GM12865 (cell line): Measurements from ENCODE around the gene AGA.

ENCODE experiments used
- DNase-seq: peaks from one replicate; pipeline ENCODE4 v3.0.0; 2010; ENCODE audit warnings: low read depth
- H3K4me3 ChIP-seq: 2 replicates; pipeline ENCODE4 v1.5.1; 2011; ENCODE audit warnings: mild to moderate bottlenecking, low read depth, low read length, control low read depth
- CTCF ChIP-seq: IDR thresholded peaks from 2 replicates; pipeline ENCODE4 v1.5.1; 2011; ENCODE audit warnings: low read length, control low read depth, low read depth, inconsistent platforms; ENCODE audit not compliant: insufficient read depth; ENCODE audit errors: missing control alignments

AGA gene

DNA sequence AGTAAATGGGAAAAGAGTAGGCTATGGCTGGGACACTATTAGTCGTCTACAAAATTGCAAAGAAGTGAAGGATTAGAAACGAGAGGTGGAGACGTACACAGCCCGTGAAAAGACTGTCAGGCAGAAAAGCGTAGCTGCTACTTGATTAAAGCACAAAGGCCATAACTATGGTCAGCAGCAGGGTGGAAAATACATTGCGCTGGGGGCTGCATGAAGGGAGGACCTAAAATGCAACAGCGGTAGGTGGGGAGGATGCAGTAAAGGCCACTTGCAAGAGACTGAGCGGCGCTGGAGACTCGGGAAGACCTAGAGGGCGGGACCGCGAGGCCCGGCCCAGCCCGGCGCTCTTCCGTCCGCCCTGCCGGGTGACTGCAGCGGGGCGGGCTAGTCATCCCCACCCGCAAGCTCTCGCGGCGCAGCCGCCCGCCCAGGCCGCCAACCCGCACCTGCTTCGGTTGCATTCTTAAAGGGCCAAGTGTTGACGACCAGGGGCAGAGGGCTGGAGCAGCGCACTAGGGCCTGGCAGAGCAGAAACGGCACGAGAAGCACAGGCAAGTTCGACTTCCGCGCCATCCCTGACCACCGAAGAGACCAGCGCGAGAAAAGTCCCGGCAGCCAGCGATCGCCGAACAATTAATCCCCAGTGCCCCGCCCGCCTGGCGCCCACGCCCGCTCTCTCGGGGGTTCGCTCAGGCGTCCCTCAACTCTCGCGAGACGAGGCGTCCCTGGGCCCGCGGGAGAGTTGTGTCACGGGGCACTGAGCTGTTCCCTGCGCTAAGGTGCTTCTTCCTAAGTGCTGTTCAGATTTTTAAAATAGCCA lies at the start of gene AGA:
TSS of gene AGA (minus strand) at position 635 of the 820 bp plus-strand sequence. CDS start at position 573, 62 bp downstream.
- no peak for TF ChIP-seq CTCF
- peak; percentile 98 for DNase-seq
- H3K4me3 ChIP-seq = peak within 1 kb of the TSS; percentile 98

DNA sequence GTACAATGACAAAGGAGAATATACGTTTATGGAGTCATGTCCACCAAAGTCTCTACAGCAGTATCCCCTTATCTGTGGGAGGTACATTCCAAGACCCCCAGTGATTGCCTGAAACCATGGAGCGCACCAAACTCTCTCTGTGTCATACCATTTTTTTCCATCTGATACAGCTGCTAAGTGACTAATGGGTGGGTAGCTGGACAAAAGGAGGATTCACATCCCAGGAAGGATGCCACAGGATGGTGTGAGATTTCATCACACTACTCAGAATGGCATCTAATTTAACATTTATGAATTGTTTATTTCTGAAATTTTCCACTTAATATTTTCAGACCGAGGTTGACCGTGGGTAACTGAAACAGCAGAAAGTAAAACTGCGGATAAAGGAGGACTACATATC lies 49.8 kb upstream of the AGA start:
- no peak for TF ChIP-seq CTCF
- no peak for DNase-seq
- H3K4me3 ChIP-seq = no peak overlapping the region

DNA sequence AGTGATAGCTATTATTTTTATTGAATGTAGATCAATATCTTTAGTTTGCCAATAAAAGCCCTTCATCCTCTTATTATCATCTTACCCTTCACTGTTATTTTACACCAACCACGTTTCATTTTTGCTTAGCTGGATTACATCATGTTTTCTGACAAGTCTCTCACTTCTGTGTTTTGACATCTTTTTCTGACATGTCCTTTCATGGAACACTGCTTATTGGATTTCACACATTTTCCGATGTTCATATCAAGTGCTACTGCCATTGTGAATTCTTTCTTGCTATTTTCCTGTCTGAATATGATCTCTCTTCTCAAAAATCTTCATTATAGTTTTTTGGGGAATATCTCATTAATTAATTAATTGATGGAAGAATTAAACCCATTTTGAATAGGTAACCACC lies 48.5 kb upstream of the AGA start:
- no peak overlapping the region for H3K4me3 ChIP-seq
- no peak for TF ChIP-seq CTCF
- DNase-seq = no peak

GRCh38 chr4:177489471-177490246 lies 47.4 kb upstream of the AGA start:
- DNase-seq = no peak
- H3K4me3 ChIP-seq = no peak overlapping the region
- TF ChIP-seq CTCF = no peak

DNA sequence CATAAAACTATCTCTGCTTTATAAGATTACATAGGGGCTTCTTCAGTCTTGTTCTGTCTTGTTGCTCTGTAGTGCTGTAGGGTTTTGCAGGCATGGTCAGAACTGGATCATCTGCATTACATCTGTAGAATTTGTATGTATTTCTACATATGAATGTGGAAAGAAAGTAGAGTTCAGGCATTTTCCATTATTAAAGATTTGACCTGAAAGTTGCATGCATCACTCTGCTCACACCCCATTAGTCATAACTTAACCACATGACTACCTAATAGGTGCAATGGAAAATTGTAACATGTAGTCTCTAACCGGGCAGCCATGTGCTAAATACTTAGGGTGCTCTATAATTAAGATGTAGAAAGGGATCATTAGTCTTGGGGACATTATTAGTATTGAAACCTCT lies 45.7 kb upstream of the AGA start:
- no peak for TF ChIP-seq CTCF

GRCh38 chr4:177485528-177485927 lies 43.3 kb upstream of the AGA start:
- no peak for DNase-seq
- TF ChIP-seq CTCF = no peak
- H3K4me3 ChIP-seq = no peak overlapping the region

More for the DNA sequence above, 45.7 kb upstream of the AGA start:
- no peak overlapping the region for H3K4me3 ChIP-seq
- DNase-seq = no peak
